ENCODE measurements around the gene PXN. TPM values are rescaled to one million over a fixed set of nuclear protein-coding genes. Genes with fewer than 3 reads are reported as not detected.
"Not testable (repeated sequence)": the region's sequence is repeated elsewhere in the genome, so short reads cannot be mapped to it uniquely, and the experiment has no call there.

Gene PXN
- polyA plus RNA-seq, 3 donors: 73.5 to 86.4 (median 77.1) TPM

DNA sequence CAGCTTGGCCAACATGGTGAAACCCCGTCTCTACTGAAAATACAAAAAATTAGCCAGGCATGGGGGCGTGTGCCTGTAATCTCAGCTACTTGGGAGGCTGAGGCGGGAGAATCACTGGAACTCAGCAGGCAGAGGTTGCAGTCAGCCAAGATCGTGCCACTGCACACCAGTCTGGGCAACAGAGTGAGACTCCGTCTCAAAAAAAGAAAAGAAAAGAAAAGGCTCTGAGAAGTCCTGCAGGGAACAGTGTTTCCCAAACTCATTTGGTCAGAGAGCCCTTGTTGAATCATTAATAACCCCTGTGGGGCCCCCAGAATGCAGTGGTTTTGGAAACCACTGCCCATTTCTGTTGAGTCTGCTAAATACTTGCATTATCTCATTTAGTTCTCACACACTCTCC is 52.3 kb downstream of the PXN start:
- DNase-seq: not testable (repeated sequence)

DNA sequence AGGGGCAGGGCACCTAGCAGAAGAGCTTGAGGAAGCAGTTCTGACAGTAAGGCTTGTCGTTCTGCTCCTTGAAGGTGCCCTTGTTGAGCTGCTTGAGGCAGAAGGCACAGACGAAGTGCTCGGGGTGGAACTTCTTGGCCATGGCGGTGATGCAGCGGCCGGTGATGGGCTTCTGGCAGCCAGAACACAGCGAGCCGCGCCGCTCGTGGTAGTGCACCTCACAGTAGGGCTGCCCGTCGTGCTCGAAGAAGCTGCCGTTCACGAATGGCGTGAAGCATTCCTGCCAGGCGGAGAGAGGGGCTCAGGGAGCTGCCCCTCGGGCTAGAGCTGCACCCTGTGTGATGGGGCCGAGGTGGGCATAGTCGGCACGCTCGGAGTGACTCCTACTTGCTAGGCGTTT is 53.2 kb downstream of the PXN start:
- no peak for DNase-seq

DNA sequence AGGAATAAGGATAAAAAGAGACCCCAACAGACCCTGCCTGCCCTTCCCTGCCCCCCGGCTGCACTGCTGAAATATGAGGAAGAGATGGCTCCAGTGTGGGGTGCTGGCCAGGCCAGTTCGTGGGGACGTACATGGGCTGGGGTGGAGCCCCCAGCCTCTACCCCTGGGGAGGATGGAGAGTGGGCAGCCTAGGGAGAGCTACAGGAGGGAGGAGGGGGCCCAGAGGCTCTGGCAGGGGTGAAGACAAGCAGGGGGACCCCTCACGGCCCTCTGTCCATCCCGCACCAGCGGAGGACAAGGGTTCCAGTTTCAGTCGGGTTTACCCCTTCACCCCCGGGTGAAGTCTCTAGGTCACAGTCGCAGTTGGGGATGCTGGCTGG is 53.6 kb downstream of the PXN start:
- DNase-seq: no peak

DNA sequence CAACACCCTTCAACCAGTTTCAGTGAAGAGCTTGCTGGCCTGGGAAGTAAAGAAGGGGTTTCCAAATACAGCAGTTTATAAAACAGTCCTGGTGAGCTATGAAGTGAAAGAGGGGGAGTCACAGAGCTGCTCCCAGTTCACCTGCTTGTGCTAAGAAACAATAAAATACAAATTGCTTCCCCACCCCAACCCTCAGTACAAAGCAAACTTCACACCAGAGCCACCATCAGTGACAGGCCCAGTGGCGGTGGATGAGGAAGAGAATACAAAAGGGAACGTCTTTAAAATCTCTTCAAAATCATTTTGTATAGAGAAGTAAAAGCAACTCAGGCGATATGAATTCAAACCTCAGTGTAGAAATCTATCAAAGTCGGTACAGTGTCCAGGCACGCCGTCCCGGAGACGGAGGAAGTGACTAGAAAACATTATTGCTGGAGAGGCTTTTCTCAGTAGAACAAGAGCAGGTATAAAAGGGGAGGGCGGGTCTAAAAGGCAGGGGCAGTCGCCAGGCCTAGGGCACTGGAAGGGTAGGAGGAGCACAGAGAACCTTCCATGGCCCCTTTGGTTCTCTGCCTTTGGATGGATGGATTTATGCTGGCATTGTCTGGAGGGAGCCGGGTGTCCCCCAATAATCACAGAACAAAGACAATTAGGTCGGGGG is 54.2 kb downstream of the PXN start:
- DNase-seq: no peak

DNA sequence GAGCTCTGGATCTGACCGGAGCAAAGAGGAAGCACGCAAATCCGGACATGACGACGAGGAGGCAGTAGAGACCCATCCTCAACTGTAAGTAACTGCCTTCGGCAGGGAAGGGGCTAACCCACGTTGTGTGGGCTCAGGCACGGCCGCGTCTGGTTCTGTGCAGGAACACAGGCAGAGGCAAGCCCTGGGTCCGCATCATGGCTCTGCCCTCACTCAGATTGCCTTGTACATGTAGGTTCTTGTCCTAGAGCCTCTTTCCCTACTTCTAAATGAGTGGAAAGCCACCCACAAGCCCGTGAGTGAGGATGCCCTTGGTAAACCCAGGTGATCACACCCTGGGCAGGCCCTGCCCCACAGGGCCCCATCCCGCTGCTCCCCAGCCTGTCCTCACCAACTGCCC is 55.7 kb downstream of the PXN start:
- DNase-seq: no peak

DNA sequence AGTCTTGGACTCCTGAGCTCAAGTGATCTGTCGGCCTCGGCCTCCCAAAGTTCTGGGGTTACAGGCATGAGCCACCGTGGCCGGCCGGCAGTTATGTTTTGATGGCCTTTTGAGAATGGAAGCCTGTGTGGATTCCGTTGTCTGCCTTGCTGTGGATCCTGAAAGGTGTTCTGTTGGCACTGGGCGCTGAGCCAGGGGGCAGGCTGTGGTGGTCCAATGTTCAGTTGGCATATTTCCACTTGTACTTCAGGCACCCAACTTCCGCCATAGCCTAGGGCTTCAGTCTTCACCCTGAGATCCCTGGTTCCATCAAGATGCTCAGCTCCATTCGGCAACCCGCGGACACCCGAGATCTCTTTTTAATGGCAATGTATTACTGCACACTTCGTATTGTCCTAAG is 58.3 kb downstream of the PXN start:
- DNase-seq: no peak

DNA sequence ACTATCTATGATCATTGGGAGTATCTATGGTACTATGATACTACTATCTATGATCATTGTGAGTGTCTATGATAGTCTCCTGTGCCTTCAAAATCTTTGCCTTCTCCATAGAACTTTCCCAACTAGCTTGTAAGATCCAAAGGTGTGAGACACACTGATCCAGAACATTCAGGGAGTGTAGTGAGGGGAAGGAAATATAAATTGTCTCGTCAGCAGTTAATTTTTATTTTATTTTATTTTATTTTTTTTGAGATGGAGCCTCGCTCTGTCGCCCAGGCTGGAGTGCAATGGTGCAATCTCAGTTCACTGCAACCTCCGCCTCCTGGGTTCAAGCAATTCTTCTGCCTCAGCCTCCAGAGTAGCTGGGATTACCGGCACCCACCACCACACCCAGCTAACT is 58.7 kb downstream of the PXN start:
- not testable (repeated sequence) for DNase-seq

DNA sequence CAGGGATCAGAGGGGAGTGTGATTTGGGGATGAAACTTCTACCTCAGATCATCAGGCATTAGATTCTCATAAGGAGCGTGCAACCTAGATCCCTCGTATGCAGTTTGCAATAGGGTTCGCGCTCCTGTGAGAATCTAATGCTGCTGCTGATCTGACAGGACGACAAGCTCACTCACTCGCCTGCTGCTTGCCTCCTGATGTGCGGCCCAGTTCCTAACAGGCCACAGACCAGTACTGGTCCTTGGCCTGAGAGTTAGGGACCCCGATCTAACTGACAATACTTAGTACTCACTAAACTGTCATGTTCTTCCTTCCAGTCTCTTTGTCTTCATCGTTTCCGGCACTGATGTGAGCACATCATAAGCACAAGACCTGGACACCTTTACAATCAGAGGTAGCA is 59.3 kb downstream of the PXN start:
- DNase-seq: no peak

DNA sequence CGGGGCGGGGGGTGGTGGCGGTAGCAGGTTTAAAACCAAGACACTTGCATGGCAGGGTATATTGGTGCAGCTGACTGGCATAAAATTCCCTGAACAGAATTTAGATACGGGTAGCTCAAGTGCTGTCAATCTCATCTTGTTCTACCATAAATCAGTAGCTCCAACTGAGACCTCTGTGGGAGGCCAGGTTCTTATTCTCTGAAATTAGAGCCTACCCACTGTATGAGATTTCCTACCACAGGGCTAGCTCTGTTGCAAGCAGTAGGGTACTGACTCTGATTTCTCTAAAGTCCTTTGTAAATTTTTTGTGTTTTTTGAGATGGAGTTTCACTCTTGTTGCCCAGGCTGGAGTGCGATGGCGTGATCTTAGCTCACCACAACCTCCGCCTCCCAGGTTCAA is 61.4 kb downstream of the PXN start:
- DNase-seq: no peak

DNA sequence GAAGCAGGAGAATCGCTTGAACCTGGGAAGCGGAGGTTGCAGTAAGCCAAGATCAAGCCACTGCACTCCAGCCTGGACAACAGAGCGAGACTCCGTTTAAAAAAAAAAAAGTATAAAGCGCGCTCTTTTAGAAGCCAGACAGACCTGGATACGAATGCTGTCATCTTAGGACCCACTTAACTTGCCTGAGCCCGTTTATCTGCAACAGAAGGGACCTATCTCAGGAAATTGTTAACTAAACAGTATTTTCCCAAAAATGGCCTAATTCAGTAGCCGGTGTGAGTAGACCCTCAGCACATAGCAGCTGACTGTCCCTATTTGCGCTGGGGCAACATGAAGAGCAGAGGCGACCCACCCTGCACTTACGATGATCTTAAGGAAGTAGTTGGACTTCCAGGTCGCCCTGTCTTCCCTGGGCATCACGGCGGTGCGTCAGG is 65.1 kb downstream of the PXN start:
- no peak for DNase-seq

DNA sequence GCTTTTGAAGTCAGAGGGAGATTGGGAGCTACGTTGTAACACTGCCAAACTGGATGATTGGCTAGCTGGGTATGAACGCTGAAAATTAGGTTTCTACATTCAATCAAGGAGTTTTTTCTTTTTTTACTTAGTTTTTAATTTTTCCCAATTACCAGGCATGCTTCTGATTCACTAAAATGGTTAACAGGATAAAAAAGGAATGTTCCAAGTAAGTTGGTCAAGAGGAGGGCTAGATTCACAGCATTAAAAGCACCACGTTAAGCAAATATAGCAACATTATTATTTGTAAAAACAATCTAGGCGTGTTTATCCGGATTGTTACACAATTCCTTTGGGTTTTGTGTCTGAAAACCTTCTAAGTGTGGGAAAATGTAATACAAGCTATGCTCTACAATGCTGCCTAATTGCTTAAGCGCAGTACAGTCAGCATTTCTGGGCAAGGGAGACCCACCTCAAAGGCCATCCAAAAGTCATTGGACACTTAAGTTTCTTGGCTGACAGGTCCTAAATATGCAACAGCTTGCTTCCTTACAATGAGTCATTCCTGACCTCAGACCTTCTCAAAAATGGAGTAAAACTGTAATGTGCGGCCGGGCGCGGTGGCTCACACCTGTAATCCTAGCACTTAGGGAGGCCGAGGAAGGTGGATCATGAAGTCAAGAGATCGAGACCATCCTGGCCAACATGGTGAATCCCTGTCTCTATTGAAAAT is 65.8 kb downstream of the PXN start:
- DNase-seq: no peak

DNA sequence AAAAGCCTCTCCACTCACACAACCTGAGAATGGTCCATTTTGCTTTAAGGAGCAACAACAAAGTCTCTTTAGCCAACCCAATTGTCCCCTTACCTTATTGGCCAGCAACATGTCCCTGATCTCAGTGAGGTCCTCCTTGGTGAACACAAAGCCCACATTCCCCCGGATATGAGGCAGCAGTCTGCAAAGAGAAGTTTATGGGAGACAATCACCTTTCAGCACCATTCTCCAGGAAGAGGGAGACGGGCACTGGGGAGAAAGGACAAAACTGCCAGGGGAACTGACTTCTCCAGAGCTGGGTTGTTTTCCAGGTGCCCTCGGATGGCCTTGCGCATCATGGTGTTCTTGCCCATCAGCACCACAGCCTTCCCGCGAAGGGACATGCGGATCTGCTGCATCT is 66.5 kb downstream of the PXN start:
- no peak for DNase-seq

DNA sequence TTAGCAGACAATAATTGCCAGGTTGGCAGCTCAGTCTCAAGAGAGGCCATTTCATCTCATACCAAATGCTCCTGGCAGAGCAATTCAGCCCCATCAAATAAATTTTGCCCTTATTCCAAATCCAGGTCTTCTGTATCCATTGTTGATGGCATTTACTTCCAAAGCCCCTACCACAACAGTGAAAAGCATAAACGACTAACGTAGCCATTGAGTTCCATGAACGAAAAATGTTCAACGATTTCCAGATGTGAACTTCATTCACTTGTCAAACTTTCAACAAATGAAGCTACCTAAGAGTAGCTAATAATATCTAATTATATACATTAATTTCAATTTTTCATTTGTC is 68.0 kb downstream of the PXN start:
- no peak for DNase-seq

DNA sequence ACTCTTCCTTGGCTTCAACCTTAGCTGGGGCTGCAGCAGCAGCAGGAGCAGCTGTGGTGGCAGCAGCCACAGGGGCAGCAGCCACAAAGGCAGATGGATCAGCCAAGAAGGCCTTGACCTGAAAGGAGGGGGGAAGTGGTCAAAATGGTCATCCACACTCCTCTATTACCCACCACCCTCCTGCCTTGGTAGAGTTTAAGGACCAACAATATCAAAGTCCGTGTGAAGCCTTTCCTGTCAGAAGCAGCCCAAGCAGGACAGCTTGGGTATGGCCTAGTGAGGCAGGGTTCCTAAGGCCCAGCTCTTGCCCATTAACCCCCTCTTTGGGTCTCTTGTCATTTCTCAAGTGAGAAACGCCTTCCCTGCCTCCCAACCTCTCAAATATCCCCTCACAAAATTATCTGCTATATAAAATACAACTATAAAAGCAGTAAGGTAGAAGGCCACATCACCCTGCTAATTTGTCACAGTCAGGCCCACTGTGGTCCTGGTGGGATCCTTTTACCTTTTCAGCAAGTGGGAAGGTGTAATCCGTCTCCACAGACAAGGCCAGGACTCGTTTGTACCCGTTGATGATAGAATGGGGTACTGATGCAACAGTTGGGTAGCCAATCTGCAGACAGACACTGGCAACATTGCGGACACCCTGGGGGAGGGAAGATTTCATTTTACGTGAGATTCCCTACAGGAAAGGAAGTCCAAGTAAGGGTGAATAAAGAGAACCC is 68.6 kb downstream of the PXN start:
- DNase-seq: not testable (repeated sequence)

DNA sequence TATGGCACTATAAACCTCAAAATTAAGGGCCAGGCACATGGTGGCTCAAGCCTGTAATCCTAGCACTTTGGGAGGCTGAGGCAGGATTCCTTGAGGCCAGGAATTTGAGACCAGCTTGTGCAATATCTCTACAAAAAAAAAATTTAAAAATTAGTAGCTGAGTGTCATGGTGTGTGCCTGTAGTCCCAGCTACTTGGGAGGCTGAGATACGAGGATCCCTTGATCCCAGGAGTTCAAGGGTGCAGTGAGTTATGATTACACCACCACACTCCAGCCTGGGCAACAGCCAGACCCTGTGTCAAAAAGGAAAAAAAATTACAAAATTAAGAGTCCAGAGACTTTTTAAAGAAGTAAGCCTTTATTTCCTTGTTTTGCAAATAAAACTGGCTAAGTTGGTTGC is 69.2 kb downstream of the PXN start:
- DNase-seq: no peak

DNA sequence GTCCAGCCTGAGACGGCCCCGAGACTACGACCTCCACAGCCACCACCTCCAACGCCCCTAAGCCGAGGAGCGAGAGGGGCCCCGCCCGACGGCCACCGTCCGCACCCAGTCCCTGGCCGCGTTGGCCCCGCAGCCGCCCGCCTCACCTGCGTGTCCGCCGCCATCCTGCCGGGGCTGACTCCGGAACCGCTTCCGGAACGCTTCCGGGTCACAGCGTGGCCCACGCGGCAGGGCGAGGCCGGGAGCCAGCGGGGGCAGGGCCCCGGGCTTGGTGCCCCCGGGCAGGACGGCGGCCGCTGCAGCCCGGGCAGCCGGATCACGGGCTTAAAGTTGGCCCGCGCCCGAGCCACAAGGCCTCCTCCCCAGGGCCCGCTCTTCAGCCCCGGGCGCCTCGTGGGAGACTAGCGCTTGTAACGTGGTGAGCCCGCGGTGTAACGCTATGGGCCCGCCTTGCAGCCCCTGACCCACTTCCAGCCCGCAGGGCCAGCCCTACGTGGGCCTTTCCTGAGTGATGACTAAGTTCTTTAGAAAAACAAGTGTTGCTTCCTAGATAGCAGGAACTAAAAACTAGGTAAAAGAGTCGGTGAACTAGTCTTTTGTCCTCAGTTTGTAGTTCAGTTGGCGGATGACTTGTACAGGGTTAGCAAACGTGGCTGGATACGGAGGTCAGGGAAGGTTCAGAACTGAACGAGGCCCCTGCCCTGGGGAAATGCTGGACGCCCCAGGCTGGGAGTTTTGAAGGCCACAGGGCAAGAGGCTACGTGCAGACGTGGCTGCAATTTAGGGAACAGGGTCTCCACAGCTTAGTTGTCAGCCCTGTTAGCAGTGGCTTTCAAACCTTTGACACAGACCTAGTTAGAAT is 70.8 kb downstream of the PXN start, which contains the start of gene GCN1:
Gene GCN1, minus strand, starts transcription at position 182 of the 862 bp plus-strand sequence. Its CDS starts 18 bp downstream, at position 164.
- peak; percentile 76 for DNase-seq

DNA sequence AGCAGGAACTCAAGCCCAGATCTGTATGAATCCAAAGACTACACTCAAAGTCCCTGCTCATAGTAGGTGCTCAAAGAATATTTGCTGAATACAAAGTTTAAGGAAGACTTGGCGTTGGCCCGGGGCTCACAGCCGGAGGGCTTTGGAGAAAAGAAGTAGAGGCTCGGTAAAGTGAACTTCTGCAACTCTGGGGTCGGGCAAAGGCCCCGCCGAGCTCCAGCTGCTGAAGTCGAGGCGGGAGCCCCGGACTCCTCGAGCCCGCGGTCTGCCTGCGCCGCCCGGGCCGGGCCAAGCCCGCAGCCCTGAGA is 71.3 kb downstream of the PXN start:
- DNase-seq: no peak

DNA sequence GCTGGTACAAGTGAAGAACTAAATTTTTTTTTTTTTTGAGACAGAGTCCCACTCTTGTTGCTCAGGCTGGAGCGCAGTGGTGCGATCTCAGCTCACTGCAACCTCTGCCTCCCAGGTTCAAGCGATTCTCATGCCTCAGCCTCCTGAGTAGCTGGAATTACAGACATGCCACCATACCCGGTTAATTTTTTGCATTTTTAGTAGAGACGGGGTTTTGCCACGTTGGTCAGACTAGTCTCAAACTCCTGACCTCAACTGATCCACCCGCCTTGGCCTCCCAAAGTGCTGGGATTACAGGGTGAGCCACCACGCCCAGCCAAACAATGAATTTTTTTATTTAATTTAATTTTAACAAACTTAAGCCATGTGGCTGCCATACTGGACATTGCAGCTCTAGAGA is 72.2 kb downstream of the PXN start:
- DNase-seq: not testable (repeated sequence)

DNA sequence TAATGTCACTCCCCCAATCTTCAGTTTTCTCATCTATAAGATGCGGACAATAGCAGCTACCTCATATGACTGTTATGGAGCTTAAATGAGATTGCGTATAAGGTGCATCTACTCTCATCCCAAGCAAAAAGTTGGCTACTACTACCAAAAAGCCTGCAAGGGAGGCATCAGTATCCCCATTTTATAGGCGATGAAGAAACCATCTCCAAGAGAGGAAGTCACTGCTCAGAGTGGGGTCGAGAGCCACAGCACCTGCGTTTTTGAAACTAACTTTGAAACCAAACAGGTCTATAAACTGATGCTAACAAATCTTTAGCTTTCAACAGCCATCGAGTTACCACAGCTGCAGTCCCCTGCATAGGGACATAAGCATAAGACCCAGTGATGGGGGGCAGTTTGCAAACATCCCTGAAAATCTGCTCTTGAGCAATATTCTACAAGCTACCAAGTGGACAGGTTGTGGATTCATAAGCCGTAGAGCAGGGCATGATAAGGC is 74.5 kb downstream of the PXN start:
- no peak for DNase-seq

DNA sequence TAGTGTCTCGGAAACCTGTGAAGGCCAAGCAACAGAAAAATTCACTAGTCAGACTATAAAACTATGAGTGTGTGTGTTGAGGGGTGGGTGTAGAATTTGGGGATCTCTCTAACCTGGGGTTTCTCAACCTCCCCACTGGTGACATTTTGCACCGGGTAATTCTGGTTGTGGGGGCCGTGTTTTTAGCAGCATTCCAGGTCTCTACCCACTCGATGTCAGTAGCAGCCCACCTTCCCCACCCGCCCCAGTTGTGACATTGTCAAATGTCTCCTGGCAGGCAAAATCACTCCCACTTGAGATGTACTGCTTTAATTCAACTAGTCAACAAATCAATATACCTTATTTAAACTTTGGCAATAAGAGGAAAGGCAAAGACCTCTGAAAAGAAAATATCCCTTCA is 75.1 kb downstream of the PXN start:
- no peak for DNase-seq

DNA sequence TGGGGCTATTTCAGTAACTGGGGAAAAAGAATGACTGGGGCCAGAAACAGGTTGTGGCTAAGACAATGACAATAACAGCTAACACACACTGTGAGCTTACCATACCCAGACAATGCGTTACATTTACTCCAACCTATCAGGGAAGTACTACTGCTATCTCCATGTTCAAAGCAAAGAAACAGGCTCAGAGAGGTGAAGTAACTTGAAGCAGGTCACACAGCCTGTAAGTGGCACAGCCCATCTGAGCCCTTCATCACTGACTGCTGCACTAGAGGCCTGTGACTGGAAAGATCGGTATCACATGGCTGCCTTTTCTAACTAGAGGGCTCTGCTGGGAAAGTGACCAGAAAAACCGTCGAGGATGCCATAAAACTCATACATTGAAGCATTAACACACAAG is 78.9 kb downstream of the PXN start:
- DNase-seq: no peak

DNA sequence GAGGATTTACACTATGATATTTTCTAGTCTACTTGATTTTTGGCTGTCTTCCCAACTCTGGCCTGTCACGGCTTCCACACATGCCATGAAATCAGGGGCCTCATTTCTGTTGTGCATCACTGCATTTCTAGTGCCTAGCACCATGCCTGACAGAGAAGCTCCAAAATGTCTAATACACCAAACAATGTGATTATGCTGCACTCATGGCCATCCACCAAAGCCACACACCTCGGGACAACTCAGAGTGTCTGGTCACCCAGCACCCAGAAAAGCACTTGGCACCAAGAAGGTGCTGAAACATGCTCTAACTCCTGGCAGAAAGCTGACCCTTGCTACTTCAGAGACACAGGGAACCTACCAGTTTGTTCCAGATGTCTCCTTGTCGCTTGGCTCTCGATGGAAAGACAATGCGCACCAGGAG is 82.3 kb downstream of the PXN start:
- no peak for DNase-seq

Measured in renal pelvis (tissue), 4 donors.